Stimulated activated CD4-positive, alpha-beta T cell treated with anti-CD3 and anti-CD28 coated beads, Interleukin-15, amount 100 ng/mL, for 48 hours (primary cell): ENCODE data around the gene DAGLA.
A peak's percentile ranks its signal among the peaks of the same experiment; 100 is the strongest.

Source experiments
- DNase-seq, 2 donors: peaks; one replicate each; pipeline ENCODE4 v3.0.0-alpha.2; 2020; ENCODE audit warnings: low read depth in 2 of 2

Gene DAGLA

DNA sequence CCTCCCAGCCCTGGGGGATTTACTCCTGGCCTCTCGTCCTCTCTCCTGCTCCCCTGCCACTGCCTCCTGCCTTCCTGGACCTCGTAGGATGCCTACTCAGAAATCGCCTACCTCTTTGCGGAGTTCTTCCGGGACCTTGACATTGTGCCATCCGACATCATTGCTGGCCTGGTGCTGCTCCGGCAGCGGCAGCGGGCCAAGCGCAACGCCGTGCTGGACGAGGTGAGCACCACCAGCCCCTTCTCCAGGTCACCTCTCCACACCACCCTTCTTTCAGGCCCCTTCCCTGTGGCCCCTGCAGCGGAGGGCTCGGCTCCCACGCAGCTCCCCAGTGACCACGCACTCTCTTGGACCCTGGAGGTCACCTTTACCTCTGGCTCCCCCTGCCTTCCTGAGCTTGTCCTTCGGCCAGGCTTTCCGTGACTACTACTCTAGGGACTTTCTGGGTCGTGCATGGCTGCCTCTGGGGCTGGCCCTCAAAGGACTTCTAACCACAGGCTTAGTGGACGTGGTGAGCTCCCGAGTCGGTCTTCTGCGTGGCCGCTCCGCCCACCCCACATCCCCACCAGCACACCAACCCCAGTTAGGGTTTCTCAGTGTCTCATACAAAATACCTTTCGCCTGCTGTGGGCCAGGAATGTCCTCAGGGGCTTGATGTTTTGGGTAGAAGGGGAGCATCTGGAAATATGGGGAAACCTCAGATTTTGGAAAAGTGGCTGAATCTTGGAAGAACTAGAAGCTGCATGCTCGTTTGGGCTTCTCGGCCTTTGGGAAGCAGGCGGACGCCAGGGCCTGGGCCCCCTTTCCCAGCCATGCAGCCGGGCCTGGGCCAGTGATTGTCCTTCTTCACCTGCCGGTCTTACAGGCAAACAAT, 48.1 kb downstream of the DAGLA start:
- no peak for DNase-seq

DNA sequence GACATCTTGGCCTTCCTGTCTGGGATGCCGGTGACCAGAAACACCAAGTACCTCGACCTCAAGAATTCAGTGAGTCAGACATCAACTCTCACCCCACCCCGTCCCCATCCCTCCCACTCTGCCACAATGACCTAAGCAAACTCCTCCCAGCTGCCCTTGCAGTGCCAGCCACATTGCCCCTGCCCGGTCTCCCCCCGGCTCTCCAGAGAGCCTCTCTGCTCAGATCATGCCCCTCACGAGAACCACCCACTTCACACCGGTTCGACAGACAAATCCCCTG, 48.7 kb downstream of the DAGLA start:
- DNase-seq = no peak

DNA sequence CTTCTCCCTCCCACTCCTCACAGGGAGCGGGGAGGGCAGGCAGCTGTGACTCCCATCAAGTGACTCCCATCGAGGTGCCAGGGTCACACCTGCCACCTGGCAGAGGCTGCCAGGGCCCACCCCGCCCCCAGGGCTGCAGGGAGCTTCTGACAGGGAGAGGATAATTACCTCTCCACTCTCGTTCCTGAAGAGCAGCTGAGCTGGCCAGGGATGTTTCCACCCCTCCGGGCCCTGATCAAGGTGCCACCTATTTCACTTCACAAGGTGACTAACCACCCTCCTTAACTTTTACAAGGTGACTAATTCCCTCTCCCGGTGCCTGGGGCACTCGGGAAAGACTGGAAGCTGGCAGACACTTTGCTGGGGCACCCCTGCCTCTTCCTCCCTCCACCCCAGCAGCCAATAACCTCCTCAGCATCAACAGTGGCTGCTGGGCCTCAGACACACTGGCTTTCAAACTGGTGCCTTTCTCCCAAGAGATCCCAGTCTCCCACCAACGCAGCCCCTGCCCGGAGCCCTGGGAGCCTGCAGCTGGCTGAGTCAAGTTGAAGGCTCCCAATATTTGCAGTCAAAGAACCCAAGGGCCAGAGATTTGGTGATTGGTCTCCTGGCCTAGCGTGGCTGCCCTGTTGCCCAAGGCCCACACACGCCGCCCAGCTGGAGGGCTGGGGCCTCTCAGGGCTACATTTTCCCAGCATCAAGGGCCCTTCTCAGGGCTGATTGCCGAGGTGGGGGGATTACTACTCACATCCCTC, 50.2 kb downstream of the DAGLA start:
- no peak for DNase-seq

DNA sequence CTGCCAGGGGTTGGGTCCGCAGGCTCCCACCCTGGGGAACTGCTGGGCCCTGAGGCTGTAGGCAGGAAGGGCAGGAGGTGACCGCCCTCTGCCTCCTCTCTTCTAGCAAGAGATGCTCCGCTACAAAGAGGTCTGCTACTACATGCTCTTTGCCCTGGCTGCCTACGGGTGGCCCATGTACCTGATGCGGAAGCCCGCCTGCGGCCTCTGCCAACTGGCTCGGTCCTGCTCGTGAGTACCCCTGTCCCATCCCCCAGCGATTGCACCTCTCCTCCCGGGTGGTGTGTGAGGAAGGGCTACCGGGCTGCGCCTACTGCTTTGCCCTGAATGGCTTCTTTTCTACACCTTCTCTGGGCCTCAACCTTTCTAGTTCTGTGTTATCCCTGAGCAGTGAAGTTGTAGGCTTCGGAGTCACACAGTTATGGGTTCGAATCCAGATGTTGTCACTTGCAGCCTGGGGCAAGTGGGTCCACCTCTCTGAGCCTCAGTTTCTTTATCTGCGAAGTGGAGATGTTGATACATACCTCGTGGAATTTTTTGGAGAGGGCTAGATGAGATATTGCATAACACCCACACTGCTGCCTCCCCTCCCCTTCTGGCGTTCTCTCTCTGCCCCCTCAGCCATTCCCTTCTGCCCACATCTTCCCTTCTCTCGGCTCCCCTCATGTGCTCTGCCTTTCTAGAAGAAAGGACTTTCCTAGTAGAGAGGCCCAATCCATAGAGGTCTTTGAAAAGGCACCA, 51.2 kb downstream of the DAGLA start:
- DNase-seq = no peak

DNA sequence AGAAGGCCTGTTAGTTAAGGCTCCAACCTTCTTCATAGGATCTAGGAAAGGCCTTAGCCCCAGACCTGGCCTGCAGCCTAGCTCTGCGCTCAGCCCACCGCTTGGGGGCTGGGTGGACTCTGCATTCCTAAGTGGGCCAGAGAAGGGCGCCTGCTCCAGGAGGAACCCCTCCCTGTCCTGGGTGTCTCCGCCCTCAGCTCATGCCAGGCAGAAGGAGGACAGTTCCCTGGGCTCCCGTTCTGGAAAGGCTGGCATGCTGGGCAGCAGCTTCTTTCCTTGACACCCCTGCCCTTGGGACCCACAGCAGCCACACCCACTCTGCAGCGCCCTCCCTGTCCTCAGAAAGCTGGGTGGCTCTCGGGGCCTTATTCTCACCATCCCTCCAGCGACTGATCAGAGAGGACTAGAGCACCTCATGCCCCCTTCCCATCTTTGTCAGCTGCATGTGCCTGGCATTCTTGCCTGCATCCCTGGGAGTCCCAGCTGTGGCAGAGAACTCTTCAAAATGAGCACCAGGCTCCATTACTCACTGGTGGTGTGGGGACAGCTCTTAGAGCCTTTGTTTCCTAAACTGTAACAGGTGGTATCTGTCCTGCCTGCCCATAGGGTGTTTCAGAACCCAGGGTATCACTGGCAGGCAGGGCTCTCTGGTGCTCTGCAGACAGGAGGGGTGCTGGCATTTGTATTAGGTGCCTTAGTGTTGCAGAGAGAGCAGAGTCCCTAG, 51.9 kb downstream of the DAGLA start:
- no peak for DNase-seq

DNA sequence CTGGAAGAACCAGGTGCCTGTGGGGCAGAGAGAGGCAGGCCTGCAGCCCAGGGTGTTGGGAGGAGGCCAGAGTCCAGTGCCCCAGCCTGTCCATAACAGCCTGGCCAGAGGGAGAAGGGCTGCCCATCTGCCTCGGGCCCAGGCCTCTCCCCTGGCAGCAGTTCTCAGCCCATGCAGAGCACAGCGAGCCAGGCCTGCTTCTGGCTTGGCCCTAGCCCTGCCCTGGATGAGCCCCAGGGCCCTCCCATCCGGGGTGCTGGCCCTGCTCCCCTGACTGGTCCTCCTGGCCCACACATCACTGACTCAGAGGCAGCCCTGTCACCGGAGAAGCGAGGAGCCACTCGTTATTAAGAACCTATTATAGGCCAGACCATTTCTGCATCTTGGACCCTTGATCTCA, 52.5 kb downstream of the DAGLA start:
- DNase-seq = no peak

DNA sequence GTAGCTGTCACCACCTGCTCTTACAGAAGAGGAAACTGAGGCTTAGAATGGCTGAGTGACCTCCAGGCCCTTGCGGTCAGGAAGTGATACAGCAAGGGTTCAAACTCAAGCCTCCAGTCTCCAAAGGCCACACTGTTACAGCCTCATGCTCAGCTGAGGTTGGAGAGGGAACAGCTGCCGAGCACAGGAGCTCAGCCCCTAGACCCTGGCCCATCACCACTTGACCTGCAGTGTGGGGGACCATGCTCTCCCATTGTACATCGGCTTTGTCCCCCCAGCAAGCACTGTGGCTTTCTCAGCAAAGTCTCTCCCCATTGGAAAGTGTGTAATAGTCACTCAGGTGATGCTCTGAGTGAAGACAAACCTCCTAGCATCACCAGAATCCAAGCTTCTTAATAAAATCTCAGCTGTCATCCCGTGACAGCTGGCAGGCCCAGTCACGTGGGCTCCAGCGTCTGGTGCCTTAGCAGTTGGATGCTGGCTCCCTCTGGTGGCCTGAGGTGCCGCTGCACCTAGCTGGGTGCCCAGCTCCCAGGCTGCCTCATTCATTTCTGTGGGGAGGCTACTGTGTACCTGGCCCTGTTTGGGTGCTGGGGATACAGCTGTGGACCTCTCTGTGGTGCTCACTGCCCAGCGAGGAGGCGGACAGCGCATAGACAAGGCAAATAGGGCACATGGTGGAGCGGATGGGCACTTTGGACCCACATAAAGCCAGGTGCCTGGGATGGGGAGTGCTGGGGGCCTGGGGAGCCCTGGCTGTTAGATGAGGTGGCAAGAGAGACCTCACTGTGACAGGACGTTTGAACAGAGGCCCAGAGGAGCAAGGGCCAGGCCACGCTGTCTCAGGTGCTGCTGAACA, 53.2 kb downstream of the DAGLA start:
- DNase-seq = peak; percentile 71 to 73

DNA sequence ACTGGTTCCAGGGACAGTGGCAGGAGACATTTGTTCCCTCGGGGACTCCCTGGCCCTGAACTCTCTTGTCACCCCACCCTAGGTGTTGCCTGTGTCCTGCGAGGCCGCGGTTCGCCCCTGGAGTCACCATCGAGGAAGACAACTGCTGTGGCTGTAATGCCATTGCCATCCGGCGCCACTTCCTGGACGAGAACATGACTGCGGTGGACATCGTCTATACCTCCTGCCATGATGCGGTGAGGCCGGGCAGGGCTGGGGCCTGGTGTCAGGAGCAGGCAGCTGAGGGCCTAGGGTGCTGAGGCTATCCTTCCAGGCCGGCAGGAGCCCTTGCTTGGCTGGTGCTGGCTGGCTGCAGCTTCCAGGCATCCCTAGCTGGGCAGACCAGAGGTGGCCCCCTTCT, 54.6 kb downstream of the DAGLA start:
- no peak for DNase-seq

DNA sequence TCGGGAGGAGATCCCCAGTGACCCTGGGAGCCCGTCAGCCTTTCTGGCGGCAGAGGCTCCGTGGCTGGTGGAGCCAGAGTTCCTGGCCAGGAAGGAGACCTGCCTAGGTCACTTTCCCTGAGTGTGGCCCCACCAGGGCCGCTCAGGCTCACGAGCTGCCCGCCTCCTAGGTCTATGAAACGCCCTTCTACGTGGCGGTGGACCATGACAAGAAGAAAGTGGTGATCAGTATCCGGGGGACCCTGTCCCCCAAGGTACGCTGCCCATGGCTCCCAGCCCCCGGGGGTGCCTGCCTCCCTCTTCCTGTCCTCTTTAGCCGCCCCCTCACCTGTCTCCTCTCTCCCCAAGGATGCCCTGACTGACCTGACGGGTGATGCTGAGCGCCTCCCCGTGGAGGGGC, 55.2 kb downstream of the DAGLA start:
- no peak for DNase-seq

DNA sequence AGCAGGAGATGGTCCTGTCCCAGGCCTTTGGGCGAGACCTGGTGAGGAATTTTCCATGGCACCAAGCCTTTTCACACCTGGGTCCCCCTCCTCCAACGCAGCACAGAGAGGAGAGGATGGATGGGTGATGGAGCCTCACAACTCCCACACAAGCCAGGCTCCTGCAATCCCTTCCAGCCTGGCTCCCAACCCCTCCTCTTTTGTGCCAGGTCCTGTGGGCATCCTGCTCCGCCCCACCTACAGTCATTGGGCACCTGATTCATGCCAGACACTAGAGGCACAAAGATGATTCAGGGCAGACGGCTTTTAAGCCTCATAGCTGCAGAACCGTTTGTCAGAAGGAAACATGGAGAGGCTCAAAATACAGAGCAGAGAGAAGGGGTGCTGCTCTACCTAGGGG, 56.1 kb downstream of the DAGLA start:
- no peak for DNase-seq

DNA sequence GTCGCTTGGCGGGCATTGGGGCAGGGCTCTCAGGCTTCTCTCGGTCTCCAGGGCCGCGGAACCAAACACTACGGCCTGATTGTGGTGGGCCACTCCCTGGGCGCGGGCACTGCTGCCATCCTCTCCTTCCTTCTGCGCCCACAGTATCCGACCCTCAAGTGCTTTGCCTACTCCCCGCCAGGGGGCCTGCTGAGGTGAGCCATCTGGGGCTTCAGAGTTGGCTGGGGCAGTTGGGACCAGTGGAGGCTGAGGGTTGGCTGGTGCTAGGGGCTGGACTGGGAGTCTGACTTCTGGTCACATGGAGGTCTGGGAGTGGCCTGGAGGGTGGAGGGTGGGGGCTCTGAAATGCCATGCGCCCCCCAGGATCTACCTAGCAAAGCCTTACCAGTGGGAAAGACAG, 56.9 kb downstream of the DAGLA start:
- no peak for DNase-seq

DNA sequence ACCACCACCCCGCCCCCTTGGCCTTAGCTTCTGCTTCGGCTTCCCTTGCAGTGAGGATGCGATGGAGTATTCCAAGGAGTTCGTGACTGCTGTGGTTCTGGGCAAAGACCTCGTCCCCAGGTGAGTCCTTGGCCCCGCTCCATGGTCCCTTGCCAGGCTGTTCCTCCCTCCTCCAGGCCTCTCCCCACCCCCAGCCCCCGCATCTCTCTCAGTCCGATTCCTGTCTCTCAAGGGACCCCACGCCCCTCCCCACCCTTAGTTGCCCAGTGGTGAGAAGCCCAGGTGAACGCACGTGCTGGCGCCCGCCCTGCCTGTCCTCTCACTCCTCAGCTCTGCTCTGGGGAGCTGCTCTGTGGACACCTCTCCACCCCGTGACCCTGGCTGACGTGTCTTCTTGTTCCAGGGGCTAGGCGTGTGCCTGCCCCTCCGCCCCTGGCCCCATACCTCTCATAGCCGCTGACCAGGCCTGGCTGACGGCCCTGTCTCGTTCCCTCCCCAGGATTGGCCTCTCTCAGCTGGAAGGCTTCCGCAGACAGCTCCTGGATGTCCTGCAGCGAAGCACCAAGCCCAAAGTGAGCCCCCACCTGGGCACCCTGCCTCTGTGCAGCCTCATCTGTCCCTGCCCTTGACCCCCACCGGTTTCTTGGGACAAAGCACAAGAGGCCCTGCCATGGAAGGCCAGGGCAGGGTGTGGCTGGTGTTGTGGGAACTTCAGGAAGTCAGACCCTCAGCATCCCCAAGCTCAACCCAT, 57.6 kb downstream of the DAGLA start:
- DNase-seq = no peak

DNA sequence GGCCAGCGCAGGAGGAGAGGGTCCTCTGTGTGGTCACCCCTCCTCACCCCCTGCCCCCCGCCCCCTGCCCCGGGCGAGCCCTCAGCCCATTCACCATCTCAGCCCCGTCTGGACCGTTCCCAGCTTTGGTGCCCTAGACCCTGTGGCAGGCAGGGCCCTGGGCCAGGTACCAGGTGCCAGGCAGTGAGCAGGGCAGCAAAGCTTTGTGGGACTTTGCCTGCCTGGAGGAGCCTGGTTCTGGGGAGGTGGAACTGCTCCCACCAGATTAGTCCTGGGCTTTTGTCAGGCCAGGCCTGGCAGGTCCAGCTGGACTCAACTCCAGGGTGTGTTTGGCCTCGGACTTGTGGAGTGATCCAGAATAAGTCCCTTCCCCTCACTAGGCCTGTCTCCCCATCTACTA, 58.6 kb downstream of the DAGLA start:
- DNase-seq = no peak

DNA sequence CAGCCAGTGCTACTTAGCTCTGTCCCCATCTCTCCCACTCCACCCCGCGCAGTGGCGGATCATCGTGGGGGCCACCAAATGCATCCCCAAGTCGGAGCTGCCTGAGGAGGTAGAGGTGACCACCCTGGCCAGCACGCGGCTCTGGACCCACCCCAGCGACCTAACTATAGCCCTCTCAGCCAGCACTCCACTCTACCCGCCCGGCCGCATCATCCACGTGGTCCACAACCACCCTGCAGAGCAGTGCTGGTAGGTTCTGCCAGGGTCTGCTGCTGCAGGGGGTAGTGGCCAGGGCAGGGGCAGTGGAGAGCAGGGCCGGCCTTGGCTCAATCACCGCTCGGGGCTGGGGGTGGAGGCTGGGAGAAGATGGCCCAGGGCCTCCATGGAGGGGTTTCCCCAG, 59.2 kb downstream of the DAGLA start:
- DNase-seq = no peak

DNA sequence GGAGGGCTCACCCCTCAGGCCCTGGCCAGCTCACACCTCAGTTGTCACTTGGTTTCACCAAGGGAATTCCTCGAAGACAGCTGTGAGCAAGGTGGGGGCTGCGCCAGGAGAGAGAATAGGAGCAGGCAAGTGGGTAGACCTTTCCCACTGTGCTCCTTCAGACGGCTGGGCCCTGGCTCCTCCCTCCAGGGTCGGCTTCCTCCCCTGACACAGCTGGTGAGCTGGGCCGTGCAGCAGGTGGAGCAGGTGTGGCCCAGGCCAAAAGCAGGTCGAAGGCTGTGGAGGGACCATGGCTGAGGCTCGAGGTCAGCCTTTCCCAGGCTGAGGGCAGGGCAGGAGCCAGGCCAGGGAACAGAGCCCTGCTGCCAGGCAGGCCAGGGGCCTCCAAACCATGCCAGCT, 59.8 kb downstream of the DAGLA start:
- DNase-seq = no peak

DNA sequence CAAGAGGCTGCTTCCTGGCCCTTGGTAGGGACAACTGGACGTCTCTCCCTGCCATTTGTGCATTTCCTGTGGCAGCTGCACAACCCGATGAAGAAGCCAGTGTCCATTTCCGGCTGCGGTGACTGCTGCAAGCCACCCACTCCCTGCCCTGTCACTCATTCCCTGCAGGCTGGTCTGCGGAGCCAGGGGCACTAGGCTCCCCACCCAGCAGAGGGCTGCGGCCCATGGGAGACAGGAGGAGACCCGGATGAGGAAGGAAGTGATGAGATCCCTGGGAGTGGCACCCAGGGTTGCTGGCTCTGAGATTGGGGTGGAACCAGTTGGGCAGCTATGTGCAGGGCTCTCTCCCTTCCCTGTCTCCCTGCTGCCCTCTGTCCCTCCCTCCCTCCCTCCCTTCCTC, 62.2 kb downstream of the DAGLA start:
- DNase-seq = no peak

DNA sequence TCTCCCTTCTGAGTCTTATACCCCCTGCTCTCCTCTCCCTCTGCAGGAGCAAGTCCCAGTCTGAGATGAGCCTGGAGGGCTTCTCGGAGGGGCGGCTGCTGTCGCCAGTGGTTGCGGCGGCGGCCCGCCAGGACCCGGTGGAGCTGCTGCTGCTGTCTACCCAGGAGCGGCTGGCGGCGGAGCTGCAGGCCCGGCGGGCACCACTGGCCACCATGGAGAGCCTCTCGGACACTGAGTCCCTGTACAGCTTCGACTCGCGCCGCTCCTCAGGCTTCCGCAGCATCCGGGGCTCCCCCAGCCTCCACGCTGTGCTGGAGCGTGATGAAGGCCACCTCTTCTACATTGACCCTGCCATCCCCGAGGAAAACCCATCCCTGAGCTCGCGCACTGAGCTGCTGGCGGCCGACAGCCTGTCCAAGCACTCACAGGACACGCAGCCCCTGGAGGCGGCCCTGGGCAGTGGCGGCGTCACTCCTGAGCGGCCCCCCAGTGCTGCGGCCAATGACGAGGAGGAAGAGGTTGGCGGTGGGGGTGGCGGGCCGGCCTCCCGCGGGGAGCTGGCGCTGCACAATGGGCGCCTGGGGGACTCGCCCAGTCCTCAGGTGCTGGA, 63.4 kb downstream of the DAGLA start:
- no peak for DNase-seq

DNA sequence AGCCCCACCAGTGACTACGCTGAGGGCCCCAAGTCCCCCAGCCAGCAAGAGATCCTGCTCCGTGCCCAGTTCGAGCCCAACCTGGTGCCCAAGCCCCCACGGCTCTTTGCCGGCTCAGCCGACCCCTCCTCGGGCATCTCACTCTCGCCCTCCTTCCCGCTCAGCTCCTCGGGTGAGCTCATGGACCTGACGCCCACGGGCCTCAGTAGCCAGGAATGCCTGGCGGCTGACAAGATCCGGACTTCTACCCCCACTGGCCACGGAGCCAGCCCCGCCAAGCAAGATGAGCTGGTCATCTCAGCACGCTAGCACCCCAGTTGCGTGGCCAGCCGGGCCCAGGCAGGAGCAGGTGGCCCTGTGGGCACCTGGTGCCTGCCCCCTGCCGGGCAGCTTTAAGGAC, 64.0 kb downstream of the DAGLA start:
- no peak for DNase-seq

DNA sequence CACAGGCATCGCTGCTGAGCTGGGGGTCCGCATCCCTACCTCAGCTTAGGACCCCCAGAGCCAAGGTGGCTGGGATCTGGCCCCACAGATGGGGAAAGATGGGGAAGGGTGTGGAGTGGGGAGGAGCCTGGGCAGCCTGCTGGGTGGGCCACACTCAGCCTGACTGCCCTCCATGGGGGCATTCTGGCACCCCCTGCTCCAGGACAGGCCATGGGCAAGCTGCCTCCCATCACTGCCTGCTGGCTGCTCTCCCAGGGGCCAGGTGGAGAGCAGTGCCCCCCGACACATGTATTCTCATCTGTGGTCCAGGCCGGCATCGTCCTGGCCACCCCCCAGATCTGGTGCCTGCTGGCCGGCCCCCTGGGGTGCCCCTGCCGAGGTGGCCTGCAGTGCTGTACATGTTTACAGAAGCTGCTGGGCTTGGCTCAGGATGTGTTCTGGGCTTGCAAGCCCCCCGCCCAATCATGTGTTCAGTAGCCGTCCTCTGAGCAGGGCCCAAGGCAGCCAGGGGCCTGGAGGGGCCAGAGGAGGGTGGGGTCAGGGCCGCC, 64.5 kb downstream of the DAGLA start:
- no peak for DNase-seq
